ENCODE data around the gene APBA1. TPM values are rescaled to one million over a fixed set of nuclear protein-coding genes. Genes with fewer than 3 reads are reported as not detected.

Gene APBA1
- total RNA-seq, 4 donors from 2014 or later = 5.8 to 15.7 (median 11.5) TPM

DNA sequence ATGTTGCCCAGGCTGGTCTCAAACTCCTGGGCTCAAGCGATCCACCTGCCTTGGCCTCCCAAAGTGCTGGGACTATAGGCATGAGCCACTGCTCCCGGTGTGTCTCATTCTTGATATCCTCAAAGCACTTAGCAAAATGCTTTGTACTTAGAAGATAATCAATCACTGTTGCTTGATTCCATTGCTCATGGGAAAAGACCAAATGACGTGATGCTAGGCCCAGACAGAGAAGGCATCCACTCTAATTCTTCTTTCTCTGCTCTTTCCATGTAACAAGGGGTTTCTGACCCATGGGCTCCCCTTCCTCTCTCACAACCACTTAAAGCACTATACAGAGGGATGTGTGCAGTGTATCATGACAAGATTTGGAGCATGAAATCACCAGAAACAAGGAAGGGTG, 83.0 kb downstream of the APBA1 start:
- no peaks in the 10 kb centered on the region for H3K4me1 ChIP-seq
- H3K36me3 ChIP-seq = no peaks in the 10 kb centered on the region
- TF ChIP-seq EP300 (IDR thresholded peaks at IDR 0.05) = no peak
- TF ChIP-seq, protein P1, sequence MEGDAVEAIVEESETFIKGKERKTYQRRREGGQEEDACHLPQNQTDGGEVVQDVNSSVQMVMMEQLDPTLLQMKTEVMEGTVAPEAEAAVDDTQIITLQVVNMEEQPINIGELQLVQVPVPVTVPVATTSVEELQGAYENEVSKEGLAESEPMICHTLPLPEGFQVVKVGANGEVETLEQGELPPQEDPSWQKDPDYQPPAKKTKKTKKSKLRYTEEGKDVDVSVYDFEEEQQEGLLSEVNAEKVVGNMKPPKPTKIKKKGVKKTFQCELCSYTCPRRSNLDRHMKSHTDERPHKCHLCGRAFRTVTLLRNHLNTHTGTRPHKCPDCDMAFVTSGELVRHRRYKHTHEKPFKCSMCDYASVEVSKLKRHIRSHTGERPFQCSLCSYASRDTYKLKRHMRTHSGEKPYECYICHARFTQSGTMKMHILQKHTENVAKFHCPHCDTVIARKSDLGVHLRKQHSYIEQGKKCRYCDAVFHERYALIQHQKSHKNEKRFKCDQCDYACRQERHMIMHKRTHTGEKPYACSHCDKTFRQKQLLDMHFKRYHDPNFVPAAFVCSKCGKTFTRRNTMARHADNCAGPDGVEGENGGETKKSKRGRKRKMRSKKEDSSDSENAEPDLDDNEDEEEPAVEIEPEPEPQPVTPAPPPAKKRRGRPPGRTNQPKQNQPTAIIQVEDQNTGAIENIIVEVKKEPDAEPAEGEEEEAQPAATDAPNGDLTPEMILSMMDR (IDR thresholded peaks at IDR 0.05) = no peak
- no peak for TF ChIP-seq POLR2A (IDR thresholded peaks at IDR 0.05)
- no peak for TF ChIP-seq POLR2AphosphoS5 (IDR thresholded peaks at IDR 0.05)
- no peaks in the 10 kb centered on the region for H3K9me3 ChIP-seq
- DNase-seq (ENCODE audit: low spot score in 2 of 2) = no peak
- H3K27me3 ChIP-seq = no peaks in the 10 kb centered on the region
- no peak overlapping the region for H3K4me3 ChIP-seq
- WGBS = 96% methylated on average over 3 of the region's 3 CpGs
- no peak overlapping the region for H3K27ac ChIP-seq

DNA sequence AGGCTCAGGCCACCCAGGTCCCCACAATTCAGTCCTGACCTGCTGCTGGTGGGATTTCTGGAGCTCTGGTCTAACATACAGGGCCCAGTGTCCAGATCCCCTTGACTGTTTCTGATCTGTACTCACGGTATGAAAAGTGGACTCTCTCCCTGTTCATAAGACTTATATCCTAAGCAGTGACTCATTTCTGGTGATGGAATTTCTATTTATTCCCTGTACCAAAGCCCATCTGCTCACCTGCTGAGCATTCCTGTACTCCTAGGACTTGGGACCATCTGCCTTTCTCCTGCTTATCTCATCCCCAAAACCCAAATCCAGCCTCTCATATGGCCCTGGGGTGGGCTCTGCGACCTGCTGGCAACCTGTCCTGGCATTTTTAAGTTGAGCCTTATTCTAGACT, 86.6 kb downstream of the APBA1 start:
- no peak for TF ChIP-seq POLR2A (IDR thresholded peaks at IDR 0.05)
- no peak for TF ChIP-seq EP300 (IDR thresholded peaks at IDR 0.05)
- TF ChIP-seq POLR2AphosphoS5 (IDR thresholded peaks at IDR 0.05) = no peak
- TF ChIP-seq, protein P1 (IDR thresholded peaks at IDR 0.05) = no peak
- no peak overlapping the region for H3K27ac ChIP-seq
- WGBS = 90% methylated on average over 2 of the region's 2 CpGs

DNA sequence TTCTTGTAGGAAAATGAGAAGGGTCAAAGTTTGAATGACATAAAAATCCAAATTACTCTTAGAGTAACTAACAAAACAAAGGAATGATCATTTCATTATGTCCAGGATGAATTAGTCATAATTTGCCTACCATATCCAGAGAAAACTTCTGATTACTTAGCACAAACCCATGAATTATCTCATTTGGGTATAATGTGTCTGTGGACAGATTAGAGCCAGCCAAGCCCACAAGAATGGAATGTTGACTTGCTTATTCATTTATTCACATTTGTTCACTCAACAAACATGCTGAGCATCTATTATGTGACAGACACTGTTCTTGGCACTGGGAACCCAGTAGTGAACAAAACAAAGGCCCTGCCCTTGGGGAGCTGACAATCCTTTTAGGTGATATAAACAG, 87.4 kb downstream of the APBA1 start:
- H3K4me3 ChIP-seq = no peak overlapping the region
- no peaks in the 10 kb centered on the region for H3K9me3 ChIP-seq
- peaks cover 8% of the 10 kb centered on the region for H3K4me1 ChIP-seq
- no peak overlapping the region for H3K27ac ChIP-seq
- H3K27me3 ChIP-seq = no peaks in the 10 kb centered on the region
- no peak for DNase-seq (ENCODE audit: low spot score in 2 of 2)
- no peaks in the 10 kb centered on the region for H3K36me3 ChIP-seq
- no peak for TF ChIP-seq EP300 (IDR thresholded peaks at IDR 0.05)
- TF ChIP-seq, protein P1 (IDR thresholded peaks at IDR 0.05) = no peak
- no peak for TF ChIP-seq POLR2AphosphoS5 (IDR thresholded peaks at IDR 0.05)
- no peak for TF ChIP-seq POLR2A (IDR thresholded peaks at IDR 0.05)

More for the DNA sequence above, 86.6 kb downstream of the APBA1 start:
- no peak for DNase-seq (ENCODE audit: low spot score in 2 of 2)
- Histone ChIP-seq H3K27me3 (no peaks in the 10 kb centered on the region), H3K4me1 (peaks cover 8% of the 10 kb centered on the region), H3K4me3 (no peak overlapping the region), H3K9me3 (no peaks in the 10 kb centered on the region), H3K36me3 (no peaks in the 10 kb centered on the region)

DNA sequence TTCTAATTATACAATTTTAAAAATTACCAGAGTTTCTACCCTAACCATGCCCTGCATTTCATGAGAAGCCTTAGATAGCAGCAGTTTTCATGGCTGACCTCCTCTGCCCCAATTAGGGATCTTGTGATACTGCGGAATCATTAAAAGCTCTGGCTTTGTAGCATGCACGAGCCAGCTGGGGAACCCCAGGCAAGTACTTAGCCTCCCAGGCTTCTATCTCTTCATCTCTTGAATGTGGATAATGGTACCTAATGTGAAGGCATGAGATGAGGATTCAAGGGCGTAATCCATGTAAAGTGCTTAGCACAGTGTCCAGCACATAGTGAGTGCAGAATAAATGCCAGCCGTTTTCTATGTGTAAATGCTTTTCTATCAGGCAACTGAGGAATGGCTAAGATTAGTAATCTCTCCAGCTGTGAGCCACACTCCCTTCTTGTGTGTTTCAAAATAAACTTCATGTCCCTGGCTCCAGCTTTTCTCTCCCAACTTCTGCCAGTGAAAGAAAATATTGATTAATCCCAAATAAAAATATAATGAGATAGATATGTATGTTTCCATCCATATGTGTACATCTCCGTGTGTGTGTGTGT, 88.4 kb downstream of the APBA1 start:
- Histone ChIP-seq H3K4me3 (no peak overlapping the region), H3K9me3 (no peaks in the 10 kb centered on the region), H3K27ac (no peak overlapping the region), H3K27me3 (no peaks in the 10 kb centered on the region), H3K4me1 (peaks cover 8% of the 10 kb centered on the region), H3K36me3 (no peaks in the 10 kb centered on the region)
- TF ChIP-seq EP300 (IDR thresholded peaks at IDR 0.05) = no peak
- TF ChIP-seq, protein P1 (IDR thresholded peaks at IDR 0.05) = no peak
- no peak for TF ChIP-seq POLR2AphosphoS5 (IDR thresholded peaks at IDR 0.05)
- no peak for TF ChIP-seq POLR2A (IDR thresholded peaks at IDR 0.05)
- no peak for DNase-seq (ENCODE audit: low spot score in 2 of 2)
- WGBS = 71% methylated on average over 5 of the region's 5 CpGs

DNA sequence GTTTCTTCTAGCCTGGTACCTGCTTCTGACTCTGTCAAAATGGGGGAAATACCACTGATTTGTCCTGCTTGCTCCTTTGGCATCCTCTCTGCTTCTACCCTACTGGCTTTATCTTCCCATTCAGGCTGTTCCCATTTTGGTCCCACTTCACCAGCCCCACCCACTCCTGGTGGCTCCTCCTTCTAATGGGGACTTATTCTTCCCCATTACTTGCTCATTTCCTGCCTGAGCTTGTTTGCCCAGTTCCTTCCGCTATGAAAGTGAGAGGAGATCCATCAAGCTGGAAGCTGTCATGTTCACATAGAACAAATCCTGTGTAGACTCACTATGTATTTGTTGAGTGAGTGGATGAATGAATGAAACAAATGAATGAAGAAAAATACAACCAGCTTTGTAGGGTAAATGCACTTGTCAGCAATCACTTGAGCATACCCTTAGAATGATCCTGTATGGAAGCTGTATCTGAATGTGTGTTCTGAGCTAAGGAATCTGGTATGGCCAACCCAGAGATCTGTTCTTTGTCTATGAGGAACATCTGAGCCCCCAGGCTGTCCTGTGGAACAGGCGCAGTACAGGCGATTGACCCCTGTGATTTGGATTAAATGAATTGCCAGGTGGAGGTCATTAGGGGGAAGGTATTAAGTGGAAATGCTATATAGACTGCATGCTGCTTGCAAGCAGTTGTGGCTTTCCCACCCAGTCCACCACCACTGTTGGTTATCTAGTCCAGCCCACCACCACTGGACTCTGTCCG, 89.5 kb downstream of the APBA1 start:
- no peaks in the 10 kb centered on the region for H3K36me3 ChIP-seq
- H3K27me3 ChIP-seq = no peaks in the 10 kb centered on the region
- no peak overlapping the region for H3K27ac ChIP-seq
- H3K4me3 ChIP-seq = no peak overlapping the region
- 78% methylated on average over 4 of the region's 4 CpGs for WGBS
- peaks cover 8% of the 10 kb centered on the region for H3K4me1 ChIP-seq
- TF ChIP-seq EP300 (IDR thresholded peaks at IDR 0.05) (no peak), POLR2A (IDR thresholded peaks at IDR 0.05) (no peak), POLR2AphosphoS5 (IDR thresholded peaks at IDR 0.05) (no peak)
- TF ChIP-seq, protein P1 (IDR thresholded peaks at IDR 0.05) = no peak
- H3K9me3 ChIP-seq = no peaks in the 10 kb centered on the region
- DNase-seq (ENCODE audit: low spot score in 2 of 2) = no peak

All from suprapubic skin (tissue), 4 donors.